ENCODE measurements around the gene SPTBN5.

SPTBN5 gene

GRCh38 chr15:41926185-41927056, 32.6 kb upstream of the SPTBN5 start:
- ATAC-seq: peak; percentile 14

GRCh38 chr15:41925086-41925608, 31.3 kb upstream of the SPTBN5 start:
- no peak for ATAC-seq
- no peak for DNase-seq

More at GRCh38 chr15:41926185-41927056, 32.6 kb upstream of the SPTBN5 start:
- DNase-seq: no peak

GRCh38 chr15:41923401-41923997, 29.6 kb upstream of the SPTBN5 start:
- ATAC-seq (no peak), DNase-seq (no peak)

GRCh38 chr15:41922353-41922752, 28.5 kb upstream of the SPTBN5 start:
- DNase-seq (no peak), ATAC-seq (no peak)

GRCh38 chr15:41921639-41922038, 27.8 kb upstream of the SPTBN5 start:
- no peak for DNase-seq
- no peak for ATAC-seq

GRCh38 chr15:41921167-41921566, 27.3 kb upstream of the SPTBN5 start:
- no peak for ATAC-seq
- DNase-seq: no peak

GRCh38 chr15:41919954-41920538, 26.2 kb upstream of the SPTBN5 start:
- ATAC-seq: no peak
- DNase-seq: no peak

GRCh38 chr15:41919201-41919820, 25.5 kb upstream of the SPTBN5 start:
- DNase-seq: no peak
- peak; percentile 11 for ATAC-seq

- ATAC-seq (no peak), DNase-seq (no peak)
Measured at GRCh38 chr15:41918506-41919126, 24.8 kb upstream of the SPTBN5 start.

- DNase-seq (no peak), ATAC-seq (no peak)
Measured at GRCh38 chr15:41917767-41918430, 24.0 kb upstream of the SPTBN5 start.

- DNase-seq (no peak), ATAC-seq (no peak)
Measured at GRCh38 chr15:41915255-41915994, 21.6 kb upstream of the SPTBN5 start.

- no peak for ATAC-seq
- DNase-seq: no peak
Measured at GRCh38 chr15:41914411-41914810, 20.6 kb upstream of the SPTBN5 start.

GRCh38 chr15:41913256-41913655, 19.4 kb upstream of the SPTBN5 start:
- ATAC-seq (no peak), DNase-seq (no peak)

- DNase-seq: no peak
Measured at GRCh38 chr15:41911691-41912345, 18.0 kb upstream of the SPTBN5 start.

GRCh38 chr15:41908736-41909461, 15.0 kb upstream of the SPTBN5 start:
- no peak for DNase-seq
- ATAC-seq: no peak

More at GRCh38 chr15:41911691-41912345, 18.0 kb upstream of the SPTBN5 start:
- ATAC-seq: no peak

GRCh38 chr15:41907141-41907540, 13.3 kb upstream of the SPTBN5 start:
- DNase-seq (no peak), ATAC-seq (no peak)

GRCh38 chr15:41906608-41907007, 12.8 kb upstream of the SPTBN5 start:
- no peak for DNase-seq

GRCh38 chr15:41905036-41905793, 11.4 kb upstream of the SPTBN5 start:
- ATAC-seq: no peak

More at GRCh38 chr15:41906608-41907007, 12.8 kb upstream of the SPTBN5 start:
- no peak for ATAC-seq

GRCh38 chr15:41904541-41905005, 10.7 kb upstream of the SPTBN5 start:
- peak; percentile 71 for DNase-seq
- ATAC-seq: peak; percentile 78

More at GRCh38 chr15:41905036-41905793, 11.4 kb upstream of the SPTBN5 start:
- DNase-seq: no peak

Data from stimulated activated naive CD8-positive, alpha-beta T cell treated with anti-CD3 and anti-CD28 coated beads, Interleukin-15, Interleukin-2, amounts not matched to agents 100 U/mL and 50 U/mL, for 24 hours (primary cell).